Measurements from ENCODE around the gene CTNNAL1.
"Not testable (repeated sequence)": the region's sequence is repeated elsewhere in the genome, so short reads cannot be mapped to it uniquely, and the experiment has no call there.

CTNNAL1 gene

GRCh38 chr9:108980893-108981292 lies 32.4 kb downstream of the CTNNAL1 start:
- no peak for DNase-seq

GRCh38 chr9:108978205-108978604 lies 35.1 kb downstream of the CTNNAL1 start:
- no peak for DNase-seq

GRCh38 chr9:108973895-108974294 lies 39.4 kb downstream of the CTNNAL1 start:
- DNase-seq: no peak

GRCh38 chr9:108972626-108973209 lies 40.6 kb downstream of the CTNNAL1 start:
- DNase-seq: no peak

- no peak for DNase-seq
Measured at GRCh38 chr9:108972186-108972585, 41.1 kb downstream of the CTNNAL1 start.

- DNase-seq: not testable (repeated sequence)
Measured at GRCh38 chr9:108971392-108971791, 41.9 kb downstream of the CTNNAL1 start.

- DNase-seq: no peak
Measured at GRCh38 chr9:108967916-108968315, 45.4 kb downstream of the CTNNAL1 start.

GRCh38 chr9:108963459-108964143 lies 49.7 kb downstream of the CTNNAL1 start:
- DNase-seq: no peak

- no peak for DNase-seq
Measured at GRCh38 chr9:108961151-108961550, 52.1 kb downstream of the CTNNAL1 start.

GRCh38 chr9:108960331-108960730 lies 53.0 kb downstream of the CTNNAL1 start:
- no peak for DNase-seq

GRCh38 chr9:108956631-108957026 lies 56.7 kb downstream of the CTNNAL1 start:
- no peak for DNase-seq

- DNase-seq: no peak
Measured at GRCh38 chr9:108956022-108956630, 57.2 kb downstream of the CTNNAL1 start.

GRCh38 chr9:108953983-108954574 lies 59.2 kb downstream of the CTNNAL1 start:
- no peak for DNase-seq

- no peak for DNase-seq
Measured at GRCh38 chr9:108951578-108951977, 61.7 kb downstream of the CTNNAL1 start.

GRCh38 chr9:108950168-108950567 lies 63.1 kb downstream of the CTNNAL1 start:
- no peak for DNase-seq

GRCh38 chr9:108939975-108940374 lies 73.3 kb downstream of the CTNNAL1 start:
- DNase-seq: no peak

- DNase-seq: no peak
Measured at GRCh38 chr9:108937561-108938305, 75.6 kb downstream of the CTNNAL1 start.

GRCh38 chr9:108934323-108934893 lies 78.9 kb downstream of the CTNNAL1 start, which contains the start of gene ABITRAM:
TSS of gene ABITRAM (plus strand) at chr9:108934400. CDS start at chr9:108934487, 87 bp downstream.
- DNase-seq: peak; percentile 65

GRCh38 chr9:108933718-108934322 lies 79.5 kb downstream of the CTNNAL1 start, which contains the start of gene ELP1:
TSS of gene ELP1 (minus strand) at chr9:108934124. CDS start at chr9:108931146, 2,978 bp downstream.
- DNase-seq: peak; percentile 94

- DNase-seq: no peak
Measured at GRCh38 chr9:108933231-108933717, 80.0 kb downstream of the CTNNAL1 start.

GRCh38 chr9:108928386-108928785 lies 84.9 kb downstream of the CTNNAL1 start:
- no peak for DNase-seq

GRCh38 chr9:108924466-108924865 lies 88.8 kb downstream of the CTNNAL1 start:
- DNase-seq: no peak

Measured in NCI-H226 (cell line).